HG02938 (cell line): ENCODE results near the gene KMT2A.

ENCODE experiments used
- ATAC-seq: cut with Tn5 transposase; IDR thresholded peaks from one replicate; pipeline ENCODE4 v1.9.1; 2021; ENCODE audit warnings: mild to moderate bottlenecking, moderate library complexity; ENCODE audit not compliant: unreplicated experiment

KMT2A gene

DNA sequence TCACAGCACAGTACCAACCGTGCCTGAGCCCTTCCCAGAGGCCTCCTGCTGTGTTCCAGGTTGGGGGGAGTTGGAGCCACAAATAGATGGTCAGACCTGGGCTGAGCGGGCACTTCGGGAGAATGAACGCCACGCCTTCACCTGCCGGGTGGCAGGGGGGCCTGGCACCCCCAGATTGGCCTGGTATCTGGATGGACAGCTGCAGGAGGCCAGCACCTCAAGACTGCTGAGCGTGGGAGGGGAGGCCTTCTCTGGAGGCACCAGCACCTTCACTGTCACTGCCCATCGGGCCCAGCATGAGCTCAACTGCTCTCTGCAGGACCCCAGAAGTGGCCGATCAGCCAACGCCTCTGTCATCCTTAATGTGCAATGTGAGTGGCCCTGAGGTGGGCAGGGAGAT is 95.8 kb downstream of the KMT2A start:
- no peak for ATAC-seq

DNA sequence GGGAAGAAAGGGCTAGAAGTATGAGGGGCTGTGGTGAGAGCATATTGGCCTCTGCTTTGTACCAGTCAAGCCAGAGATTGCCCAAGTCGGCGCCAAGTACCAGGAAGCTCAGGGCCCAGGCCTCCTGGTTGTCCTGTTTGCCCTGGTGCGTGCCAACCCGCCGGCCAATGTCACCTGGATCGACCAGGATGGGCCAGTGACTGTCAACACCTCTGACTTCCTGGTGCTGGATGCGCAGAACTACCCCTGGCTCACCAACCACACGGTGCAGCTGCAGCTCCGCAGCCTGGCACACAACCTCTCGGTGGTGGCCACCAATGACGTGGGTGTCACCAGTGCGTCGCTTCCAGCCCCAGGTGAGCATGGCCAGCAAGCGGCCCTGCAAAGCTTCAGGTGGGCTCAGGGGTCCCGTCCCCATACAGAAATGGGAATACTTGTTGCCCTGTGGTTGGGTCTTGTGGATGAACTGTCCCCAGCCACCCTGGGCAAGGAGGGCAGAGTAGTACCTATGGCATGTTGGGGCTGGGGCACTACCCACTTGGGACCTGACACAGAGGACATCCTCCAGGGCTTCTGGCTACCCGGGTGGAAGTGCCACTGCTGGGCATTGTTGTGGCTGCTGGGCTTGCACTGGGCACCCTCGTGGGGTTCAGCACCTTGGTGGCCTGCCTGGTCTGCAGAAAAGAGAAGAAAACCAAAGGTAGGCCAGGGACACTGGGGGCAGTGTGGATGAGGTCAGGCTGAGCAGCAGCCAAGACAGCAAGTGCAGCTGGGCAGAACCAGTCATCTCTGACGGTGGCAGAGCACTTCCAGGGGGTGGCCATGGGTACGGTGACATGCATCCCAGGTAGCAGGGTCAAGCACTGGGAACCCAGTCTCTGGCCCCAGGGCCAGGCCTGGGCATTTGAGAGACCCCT is 96.8 kb downstream of the KMT2A start:
- no peak for ATAC-seq

DNA sequence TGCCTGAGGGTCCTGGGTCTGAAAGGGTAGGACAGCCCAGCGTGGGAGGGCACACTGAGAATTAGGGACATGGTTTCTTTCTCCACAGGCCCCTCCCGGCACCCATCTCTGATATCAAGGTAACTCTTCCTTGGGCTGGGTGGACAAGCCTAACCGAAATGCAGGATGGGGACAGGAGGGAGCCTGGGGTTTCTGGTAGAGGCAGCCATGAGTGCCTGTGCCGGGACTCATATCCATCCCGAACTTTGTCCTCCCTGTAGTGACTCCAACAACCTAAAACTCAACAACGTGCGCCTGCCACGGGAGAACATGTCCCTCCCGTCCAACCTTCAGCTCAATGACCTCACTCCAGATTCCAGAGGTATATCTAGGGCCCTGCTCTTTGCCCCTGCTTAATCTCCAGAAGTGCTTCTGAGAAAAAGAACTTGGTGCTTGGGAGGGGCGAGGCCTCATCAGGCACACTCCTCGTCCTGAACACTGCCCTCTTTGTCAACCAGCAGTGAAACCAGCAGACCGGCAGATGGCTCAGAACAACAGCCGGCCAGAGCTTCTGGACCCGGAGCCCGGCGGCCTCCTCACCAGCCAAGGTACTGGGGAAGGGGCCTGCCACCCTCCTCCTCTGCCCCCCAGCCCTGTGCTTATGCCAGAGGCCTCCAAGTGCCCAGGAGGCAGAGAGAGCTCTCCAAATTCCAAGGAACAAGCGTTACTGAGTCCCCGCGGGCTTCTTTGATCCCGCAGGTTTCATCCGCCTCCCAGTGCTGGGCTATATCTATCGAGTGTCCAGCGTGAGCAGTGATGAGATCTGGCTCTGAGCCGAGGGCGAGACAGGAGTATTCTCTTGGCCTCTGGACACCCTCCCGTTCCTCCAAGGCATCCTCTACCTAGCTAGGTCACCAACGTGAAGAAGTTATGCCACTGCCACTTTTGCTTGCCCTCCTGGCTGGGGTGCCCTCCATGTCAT is 97.8 kb downstream of the KMT2A start:
- ATAC-seq = no peak

DNA sequence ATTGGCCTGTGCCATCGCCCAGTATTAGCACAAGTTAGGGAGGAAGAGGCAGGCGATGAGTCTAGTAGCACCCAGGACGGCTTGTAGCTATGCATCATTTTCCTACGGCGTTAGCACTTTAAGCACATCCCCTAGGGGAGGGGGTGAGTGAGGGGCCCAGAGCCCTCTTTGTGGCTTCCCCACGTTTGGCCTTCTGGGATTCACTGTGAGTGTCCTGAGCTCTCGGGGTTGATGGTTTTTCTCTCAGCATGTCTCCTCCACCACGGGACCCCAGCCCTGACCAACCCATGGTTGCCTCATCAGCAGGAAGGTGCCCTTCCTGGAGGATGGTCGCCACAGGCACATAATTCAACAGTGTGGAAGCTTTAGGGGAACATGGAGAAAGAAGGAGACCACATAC is 99.0 kb downstream of the KMT2A start:
- ATAC-seq = no peak

GRCh38 chr11:118536726-118537125 is 100.4 kb downstream of the KMT2A start:
- ATAC-seq = no peak

DNA sequence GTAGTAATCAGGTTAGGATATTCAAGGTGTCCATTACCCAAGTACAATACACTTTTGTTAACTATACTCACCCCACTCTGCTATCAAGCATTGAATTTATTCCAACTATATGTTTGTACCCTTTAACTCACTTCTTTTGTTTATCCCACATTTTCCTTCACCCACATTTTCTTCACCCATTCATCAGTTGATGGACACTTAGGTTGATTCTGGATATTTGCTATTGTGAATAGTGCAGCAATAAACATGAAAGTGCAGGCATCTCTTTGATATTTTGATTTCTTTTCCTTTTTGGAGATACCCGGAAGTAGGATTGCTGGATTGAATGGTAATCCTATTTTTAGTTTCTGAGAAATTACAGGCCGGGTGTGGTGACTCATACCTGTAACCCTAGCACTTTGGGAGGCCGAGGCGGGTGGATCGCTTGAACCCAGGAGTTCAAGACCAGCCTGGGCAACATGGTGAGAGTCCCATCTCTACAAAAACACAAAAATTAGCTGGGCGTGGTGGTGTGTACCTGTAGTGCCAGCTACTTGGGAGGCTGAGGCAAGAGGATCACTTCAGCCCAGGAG is 101.2 kb downstream of the KMT2A start:
- ATAC-seq = no peak

DNA sequence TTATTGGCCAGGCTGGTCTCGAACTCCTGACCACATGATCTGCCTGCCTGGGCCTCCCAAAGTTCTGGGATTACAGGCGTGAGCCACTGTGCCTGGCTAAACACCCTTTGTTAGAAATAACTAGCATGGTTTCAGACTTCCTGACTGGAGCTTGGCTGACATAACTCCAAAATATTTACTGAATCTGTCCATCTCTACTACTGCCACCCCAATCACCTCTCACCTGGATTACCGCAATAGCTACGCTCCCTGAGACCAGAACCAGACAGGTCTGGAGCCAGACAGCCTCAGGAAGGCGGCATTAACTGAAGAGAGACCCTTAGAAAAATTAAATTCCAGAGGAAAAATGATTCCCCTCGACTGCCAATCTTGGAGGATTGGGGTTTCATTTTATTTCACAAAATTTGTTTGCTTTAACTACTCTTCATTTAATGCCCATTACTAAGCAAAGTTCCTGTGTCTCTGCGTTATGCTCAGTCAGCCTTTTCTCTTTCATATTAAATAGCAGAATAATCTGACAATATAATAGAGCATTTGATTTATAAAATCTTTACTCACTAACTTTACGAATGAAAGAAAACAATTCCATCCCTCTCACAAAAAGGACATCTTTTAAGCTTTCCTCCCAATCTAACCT is 107.8 kb downstream of the KMT2A start:
- ATAC-seq = no peak

DNA sequence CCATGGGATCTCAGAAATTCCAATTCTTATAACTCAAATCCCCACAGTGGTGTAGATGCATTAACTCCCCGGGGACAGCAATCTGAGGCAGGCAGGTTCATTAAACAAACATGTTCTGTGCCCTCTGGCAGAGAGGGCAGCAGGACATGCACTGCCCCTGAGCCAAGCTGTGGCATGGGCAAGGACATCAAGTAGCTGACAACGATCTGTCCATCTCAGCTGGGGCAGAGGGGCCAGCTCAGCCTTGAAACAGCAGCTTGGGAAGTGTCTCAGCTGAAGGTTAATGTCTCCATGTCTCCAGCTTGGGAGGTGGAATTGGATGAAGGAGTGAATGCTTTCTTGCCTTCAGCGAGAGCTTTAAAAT is 108.3 kb downstream of the KMT2A start:
- ATAC-seq = no peak

DNA sequence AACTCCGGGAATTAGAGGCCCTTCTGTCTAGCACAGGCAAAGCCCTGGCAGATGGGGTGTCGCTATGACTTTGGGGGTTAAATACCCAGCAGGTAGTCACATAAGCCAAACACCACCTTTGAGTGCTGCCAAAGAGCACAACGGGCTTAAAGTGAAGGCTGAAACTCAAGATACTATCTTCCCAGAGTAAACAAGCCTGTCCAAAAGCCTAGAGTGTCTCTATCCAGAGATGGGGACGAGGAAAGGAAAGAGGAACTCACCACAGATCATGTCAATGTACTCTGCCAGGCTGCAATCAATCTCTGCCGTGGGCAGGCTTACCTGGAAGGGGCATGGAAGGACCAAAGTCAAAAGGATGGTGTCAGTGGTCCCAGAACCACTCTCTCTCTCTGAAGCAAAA is 109.2 kb downstream of the KMT2A start:
- no peak for ATAC-seq

DNA sequence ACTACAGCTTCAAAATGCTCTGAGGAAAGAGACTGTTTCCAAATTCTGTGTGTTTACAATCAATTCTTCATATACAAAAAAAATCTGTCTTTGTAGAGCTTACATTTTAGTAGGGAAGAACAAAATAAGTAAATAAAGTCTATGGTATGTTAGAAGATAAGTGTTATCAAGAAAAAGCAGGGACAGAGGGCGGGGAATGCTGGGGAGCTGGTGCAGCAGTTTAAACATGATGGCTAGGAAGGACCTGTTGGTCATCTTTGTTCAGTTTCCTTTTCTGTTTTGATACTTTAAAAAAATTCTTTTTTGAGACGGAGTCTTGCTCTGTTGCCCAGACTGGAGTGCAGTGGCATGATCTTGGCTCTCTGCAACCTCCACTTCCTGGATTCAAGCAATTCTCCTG is 110.8 kb downstream of the KMT2A start:
- ATAC-seq = no peak

- ATAC-seq = no peak
Measured at GRCh38 chr11:118552341-118552740, 116.0 kb downstream of the KMT2A start.

DNA sequence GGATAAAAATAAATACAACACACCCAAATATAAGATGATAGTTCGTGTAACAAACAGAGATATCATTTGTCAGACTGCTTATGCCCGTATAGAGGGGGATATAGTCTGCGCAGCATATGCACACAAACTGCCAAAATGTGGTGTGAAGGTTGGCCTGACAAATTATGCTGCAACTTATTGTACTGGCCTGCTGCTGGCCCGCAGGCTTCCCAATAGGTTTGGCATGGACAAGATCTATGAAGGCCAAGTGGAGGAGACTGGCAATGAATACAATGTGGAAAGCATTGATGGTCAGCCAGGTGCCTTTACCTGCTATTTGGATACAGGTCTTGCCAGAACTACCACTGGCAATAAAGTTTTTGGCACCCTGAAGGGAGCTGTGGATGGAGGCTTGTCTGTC is 124.5 kb downstream of the KMT2A start:
- no peak for ATAC-seq

DNA sequence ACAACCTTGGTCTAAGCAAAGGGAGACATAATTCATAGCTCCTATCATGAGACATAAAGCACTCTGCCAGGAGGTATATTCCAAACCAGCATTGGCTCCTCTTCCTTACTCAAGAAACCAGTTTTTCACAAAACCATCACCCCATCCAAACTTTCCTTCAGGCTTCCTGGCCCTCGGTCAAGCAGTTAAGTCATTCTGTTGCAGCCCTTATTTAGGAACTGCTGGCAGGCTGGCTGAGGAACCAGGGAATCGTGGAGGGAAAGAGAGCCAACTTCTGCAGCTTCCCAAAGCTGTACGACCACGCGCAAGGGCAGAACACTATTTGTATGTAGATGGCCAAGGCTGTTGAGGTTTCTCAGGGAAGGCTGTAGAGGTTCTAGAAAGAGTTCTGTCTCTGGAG is 128.8 kb downstream of the KMT2A start:
- no peak for ATAC-seq

DNA sequence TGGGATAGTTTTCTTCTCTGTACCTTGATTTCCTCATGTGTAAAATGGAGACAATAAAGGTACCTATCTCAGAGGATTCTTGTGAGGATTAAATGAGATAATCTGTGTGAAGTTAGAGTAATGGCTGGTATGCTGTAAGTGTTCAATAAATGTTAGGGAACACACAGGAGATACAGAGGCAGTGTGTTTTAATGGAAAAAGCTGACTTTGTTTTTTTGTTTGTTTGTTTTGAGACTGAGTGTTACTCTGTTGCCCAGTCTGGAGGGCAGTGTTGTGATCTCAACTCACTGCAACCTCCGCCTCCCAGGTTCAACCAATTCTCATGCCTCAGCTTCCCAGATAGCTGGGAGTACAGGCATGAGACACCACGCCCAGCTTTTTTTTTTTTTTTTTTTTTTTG is 133.4 kb downstream of the KMT2A start:
- ATAC-seq = no peak

DNA sequence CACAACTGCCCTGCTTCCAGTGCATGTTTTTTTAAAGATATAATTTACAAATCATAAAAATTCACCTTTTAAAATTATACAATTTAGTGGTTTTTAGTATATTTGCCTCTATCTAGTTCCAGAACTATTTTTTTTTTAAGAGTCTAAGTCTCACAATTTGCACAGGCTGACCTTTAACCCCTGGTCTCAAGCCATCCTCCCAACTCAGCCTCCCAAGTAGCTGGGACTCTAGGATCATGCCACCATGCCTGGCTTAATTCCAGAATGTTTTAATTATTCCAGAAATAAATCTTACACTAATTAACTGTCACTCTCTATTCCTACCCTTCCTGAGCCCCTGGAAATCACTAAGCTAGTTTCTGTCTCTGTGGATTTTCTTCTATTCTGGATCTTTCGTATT is 134.5 kb downstream of the KMT2A start:
- no peak for ATAC-seq

DNA sequence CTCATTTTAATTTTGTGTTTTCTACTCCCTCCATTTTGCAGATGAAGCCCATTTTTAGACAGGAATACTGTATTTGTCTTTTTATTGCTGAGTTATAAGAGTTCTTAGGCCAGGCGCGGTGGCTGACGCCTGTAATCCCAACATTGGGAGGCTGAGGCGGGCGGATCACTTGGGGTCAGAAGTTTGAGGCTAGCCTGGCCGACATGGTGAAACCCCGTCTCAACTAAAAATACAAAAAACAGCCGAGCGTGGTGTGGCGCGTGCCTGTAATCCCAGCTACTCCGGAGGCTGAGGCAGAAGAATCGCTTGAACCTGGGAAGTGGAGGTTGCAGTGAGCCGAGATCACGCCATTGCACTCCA is 135.4 kb downstream of the KMT2A start:
- peak; percentile 16 for ATAC-seq

- ATAC-seq = peak; percentile 58
Measured at GRCh38 chr11:118572061-118572980, 136.0 kb downstream of the KMT2A start, which contains the start of gene ARCN1. Gene ARCN1, plus strand, starts transcription at chr11:118572409. Its CDS starts 139 bp downstream, at chr11:118572548.

DNA sequence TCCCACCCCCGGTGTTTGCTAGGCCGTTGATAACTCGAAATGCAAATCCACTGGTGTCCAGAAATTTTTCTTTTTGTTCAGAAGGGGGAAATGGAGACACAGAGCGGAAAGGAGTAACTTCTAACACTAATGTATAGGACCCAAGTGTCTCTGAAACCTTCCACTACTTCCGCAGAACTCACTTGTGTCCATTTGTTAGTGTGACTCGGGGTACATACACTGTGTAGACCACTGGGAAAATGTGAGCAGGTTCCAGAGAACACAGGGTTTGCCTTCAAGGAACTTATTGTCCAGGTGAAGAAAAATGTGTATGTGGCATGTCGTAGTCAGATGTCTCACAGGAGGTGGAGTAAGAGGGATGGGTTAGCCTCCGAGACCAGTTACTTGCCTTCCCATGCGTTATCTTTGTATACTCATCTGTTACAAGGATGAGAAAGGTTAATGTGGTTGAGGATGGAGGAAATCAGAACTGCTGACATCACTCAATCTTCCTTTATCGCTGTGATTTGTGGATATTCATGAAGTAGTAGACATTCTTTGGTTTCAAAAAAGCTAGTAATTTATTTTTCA is 136.8 kb downstream of the KMT2A start:
- peak; percentile 7 for ATAC-seq

DNA sequence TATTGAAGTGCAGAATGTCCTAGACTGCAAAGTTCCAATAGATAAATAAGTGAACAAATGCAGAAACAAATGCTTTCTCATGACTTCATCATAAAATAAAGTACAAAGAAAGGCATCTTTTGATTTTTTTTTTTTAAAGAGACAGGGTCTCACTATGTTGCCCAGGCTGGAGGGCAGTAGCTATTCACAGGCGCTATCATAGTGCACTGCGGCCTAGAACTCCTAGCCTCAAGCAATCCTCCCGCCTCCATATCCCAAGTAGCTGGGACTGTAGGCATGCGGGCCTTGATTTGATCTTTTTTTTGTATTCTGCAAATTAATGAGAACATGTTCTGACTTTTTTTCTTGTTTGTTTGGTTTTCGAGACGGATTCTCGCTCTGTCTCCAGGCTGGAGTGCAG is 138.3 kb downstream of the KMT2A start:
- no peak for ATAC-seq
